NCI-H2029 treated with DMSO at 0.1 percent for 48 hours (cell line): ENCODE data around the gene SHPK.

Source experiments
- DNase-seq: peaks from one replicate; lab custom pipeline; 2025; lab: John Stamatoyannopoulos, UW

The SHPK gene

GRCh38 chr17:3627769-3628167 is 8.3 kb downstream of the SHPK start:
- no peak for DNase-seq

- DNase-seq: no peak
Observed at GRCh38 chr17:3626831-3627768, 8.9 kb downstream of the SHPK start.

- no peak for DNase-seq
Observed at GRCh38 chr17:3622977-3623594, 13.0 kb downstream of the SHPK start.

GRCh38 chr17:3621146-3621720 is 14.8 kb downstream of the SHPK start:
- DNase-seq: no peak

GRCh38 chr17:3615160-3615870 is 20.7 kb downstream of the SHPK start:
- no peak for DNase-seq

GRCh38 chr17:3613124-3613523 is 22.9 kb downstream of the SHPK start:
- DNase-seq: no peak

- no peak for DNase-seq
Observed at GRCh38 chr17:3610523-3610922, 25.5 kb downstream of the SHPK start.

GRCh38 chr17:3609689-3610088 is 26.4 kb downstream of the SHPK start:
- DNase-seq: no peak

- DNase-seq: no peak
Observed at GRCh38 chr17:3603870-3604259, 32.2 kb downstream of the SHPK start.

- DNase-seq: no peak
Observed at GRCh38 chr17:3603119-3603869, 32.8 kb downstream of the SHPK start.

- DNase-seq: no peak
Observed at GRCh38 chr17:3602499-3602898, 33.6 kb downstream of the SHPK start.

GRCh38 chr17:3600529-3601205 is 35.4 kb downstream of the SHPK start:
- DNase-seq: no peak

- no peak for DNase-seq
Observed at GRCh38 chr17:3598078-3598477, 38.0 kb downstream of the SHPK start.

GRCh38 chr17:3596804-3597464 is 39.1 kb downstream of the SHPK start:
- DNase-seq: no peak

GRCh38 chr17:3594976-3595375 is 41.1 kb downstream of the SHPK start:
- no peak for DNase-seq

- no peak for DNase-seq
Observed at GRCh38 chr17:3594051-3594800, 41.8 kb downstream of the SHPK start.

- no peak for DNase-seq
Observed at GRCh38 chr17:3593384-3593783, 42.7 kb downstream of the SHPK start.

- no peak for DNase-seq
Observed at GRCh38 chr17:3592216-3592860, 43.7 kb downstream of the SHPK start.

- DNase-seq: no peak
Observed at GRCh38 chr17:3590768-3591167, 45.3 kb downstream of the SHPK start.
